ENCODE data around the gene UBR3. TPM values are rescaled to one million over a fixed set of nuclear protein-coding genes. Genes with fewer than 3 reads are reported as not detected.

Gene UBR3, protein sequence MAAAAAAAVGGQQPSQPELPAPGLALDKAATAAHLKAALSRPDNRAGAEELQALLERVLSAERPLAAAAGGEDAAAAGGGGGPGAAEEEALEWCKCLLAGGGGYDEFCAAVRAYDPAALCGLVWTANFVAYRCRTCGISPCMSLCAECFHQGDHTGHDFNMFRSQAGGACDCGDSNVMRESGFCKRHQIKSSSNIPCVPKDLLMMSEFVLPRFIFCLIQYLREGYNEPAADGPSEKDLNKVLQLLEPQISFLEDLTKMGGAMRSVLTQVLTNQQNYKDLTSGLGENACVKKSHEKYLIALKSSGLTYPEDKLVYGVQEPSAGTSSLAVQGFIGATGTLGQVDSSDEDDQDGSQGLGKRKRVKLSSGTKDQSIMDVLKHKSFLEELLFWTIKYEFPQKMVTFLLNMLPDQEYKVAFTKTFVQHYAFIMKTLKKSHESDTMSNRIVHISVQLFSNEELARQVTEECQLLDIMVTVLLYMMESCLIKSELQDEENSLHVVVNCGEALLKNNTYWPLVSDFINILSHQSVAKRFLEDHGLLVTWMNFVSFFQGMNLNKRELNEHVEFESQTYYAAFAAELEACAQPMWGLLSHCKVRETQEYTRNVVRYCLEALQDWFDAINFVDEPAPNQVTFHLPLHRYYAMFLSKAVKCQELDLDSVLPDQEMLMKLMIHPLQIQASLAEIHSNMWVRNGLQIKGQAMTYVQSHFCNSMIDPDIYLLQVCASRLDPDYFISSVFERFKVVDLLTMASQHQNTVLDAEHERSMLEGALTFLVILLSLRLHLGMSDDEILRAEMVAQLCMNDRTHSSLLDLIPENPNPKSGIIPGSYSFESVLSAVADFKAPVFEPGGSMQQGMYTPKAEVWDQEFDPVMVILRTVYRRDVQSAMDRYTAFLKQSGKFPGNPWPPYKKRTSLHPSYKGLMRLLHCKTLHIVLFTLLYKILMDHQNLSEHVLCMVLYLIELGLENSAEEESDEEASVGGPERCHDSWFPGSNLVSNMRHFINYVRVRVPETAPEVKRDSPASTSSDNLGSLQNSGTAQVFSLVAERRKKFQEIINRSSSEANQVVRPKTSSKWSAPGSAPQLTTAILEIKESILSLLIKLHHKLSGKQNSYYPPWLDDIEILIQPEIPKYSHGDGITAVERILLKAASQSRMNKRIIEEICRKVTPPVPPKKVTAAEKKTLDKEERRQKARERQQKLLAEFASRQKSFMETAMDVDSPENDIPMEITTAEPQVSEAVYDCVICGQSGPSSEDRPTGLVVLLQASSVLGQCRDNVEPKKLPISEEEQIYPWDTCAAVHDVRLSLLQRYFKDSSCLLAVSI (N-terminal part only)
- total RNA-seq, result 10 to 100 TPM; 13.6 to 15.3 TPM

DNA sequence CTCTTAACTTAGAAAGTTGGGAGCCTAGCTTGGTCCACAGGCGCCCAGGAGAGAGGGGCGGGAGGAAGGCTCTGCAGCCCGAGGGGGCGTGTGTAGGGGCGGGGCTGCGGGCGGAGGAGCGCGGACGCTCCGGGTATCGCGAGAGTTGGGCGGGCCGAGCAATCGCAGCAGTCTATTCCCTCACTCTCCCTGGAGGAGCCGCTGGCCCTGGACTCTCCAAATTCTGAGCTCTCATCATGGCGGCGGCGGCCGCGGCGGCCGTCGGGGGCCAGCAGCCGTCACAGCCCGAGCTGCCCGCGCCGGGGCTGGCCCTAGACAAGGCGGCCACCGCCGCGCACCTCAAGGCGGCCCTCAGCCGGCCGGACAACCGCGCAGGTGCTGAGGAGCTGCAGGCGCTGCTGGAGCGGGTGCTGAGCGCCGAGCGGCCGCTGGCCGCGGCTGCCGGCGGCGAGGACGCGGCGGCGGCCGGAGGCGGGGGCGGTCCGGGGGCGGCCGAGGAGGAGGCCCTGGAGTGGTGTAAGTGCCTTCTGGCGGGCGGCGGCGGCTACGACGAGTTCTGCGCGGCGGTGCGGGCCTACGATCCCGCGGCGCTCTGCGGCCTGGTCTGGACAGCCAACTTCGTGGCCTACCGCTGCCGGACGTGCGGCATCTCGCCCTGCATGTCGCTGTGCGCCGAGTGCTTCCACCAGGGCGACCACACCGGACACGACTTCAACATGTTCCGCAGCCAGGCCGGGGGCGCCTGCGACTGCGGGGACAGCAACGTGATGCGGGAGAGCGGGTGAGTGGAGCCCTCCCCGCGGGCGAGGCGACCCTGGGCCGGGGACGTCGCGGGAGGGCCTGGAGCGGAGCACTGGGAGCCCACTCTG is at the start of gene UBR3:
Gene UBR3, plus strand, starts transcription at position 183 of the 869 bp plus-strand sequence. Its CDS starts 54 bp downstream, at position 237.
- Mint-ChIP-seq H3K27me3 (ENCODE audit: low read depth) (no peaks in the 10 kb centered on the region), H3K9me3 (no peaks in the 10 kb centered on the region)

DNA sequence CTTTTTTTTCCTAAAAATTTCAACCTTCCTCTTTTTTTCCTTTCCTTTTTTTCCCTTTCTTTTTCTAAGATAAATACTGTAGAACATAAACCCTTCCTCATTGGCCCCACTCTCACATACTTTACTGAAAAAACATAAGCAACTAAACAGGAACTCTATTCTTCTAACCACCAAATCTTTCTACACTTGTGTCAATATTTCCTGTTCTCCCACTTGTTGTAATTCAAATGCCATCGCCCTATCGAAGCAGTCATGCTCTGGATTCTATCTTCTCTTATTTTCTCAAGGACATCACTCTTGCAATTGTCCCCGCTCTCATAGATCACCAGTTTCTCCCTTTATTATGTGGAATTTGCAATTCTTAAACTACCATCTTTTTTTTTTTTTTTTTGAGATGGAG is 48.8 kb upstream of the UBR3 start:
- Mint-ChIP-seq H3K27ac (no peak overlapping the region), H3K27me3 (ENCODE audit: low read depth) (peaks cover 6% of the 10 kb centered on the region), H3K9me3 (no peaks in the 10 kb centered on the region), H3K4me1 (ENCODE audit: low read depth) (no peaks in the 10 kb centered on the region), H3K36me3 (ENCODE audit: low read depth) (no peaks in the 10 kb centered on the region), H3K4me3 (no peak overlapping the region)
- DNase-seq, result no peak
- intact Hi-C loops (cut with micrococcal nuclease), result no loop called here
- CTCF ChIA-PET, result no interaction called here

More for the DNA sequence above, at the start of gene UBR3:
- peak within 1 kb of the TSS; percentile 85 for H3K4me3 Mint-ChIP-seq
- intact Hi-C loops (cut with micrococcal nuclease), result loop anchor here (1.0 to 10.0 kb wide), 7 partner anchors 29 to 1607 kb away; partner anchors contain the start of genes BBS5, DCAF17, ERICH2 and GORASP2
- CTCF ChIA-PET, result interaction anchor here (0.7 to 1.7 kb wide), 7 partner anchors 14 to 132 kb away, joined by 3 to 8 read pairs (median 4); no protein-coding TSS in a partner anchor
- H3K27ac Mint-ChIP-seq, result peak within 1 kb of the TSS; percentile 11
- peak; percentile 91 for DNase-seq
- peaks cover 19% of the 10 kb centered on the region for H3K36me3 Mint-ChIP-seq (ENCODE audit: low read depth)
- peaks cover 53% of the 10 kb centered on the region for H3K4me1 Mint-ChIP-seq (ENCODE audit: low read depth)

DNA sequence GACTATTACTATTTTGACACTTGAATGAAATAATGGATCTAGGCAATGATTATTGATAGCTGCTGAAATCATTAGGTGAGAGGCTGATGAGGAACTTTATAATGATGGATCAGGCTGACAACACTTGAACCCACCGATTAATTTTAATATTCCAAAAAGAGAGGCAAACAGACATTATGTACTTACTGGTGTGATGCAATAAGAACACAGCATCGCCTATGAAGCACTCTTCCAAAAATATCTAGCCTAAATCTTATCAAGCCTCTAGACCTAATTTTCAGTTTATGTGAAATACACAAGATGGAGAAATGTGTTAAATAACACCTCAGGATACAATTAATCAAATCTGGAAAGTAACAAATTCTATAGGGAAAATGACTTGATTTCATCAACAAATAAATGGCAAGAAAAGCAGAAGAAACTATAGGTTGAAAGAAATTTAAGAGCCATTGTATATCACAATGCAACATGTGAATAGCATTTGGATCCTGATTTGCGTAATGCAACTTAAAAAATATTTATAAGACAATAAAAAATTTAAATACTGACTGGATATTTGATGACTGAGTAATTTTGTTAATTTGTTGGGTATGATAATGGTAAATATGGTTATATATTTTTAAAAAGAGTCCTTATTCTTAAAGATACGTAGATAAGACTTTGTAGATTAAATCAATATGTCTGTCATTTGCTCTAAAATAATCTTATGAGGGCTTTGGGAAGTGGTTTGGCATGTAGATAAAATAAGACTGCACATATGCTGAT is 45.8 kb upstream of the UBR3 start:
- intact Hi-C loops (cut with micrococcal nuclease), result no loop called here
- no peak overlapping the region for H3K4me3 Mint-ChIP-seq
- DNase-seq, result no peak
- no peaks in the 10 kb centered on the region for H3K9me3 Mint-ChIP-seq
- no peaks in the 10 kb centered on the region for H3K4me1 Mint-ChIP-seq (ENCODE audit: low read depth)
- no peak overlapping the region for H3K27ac Mint-ChIP-seq
- peaks cover 6% of the 10 kb centered on the region for H3K27me3 Mint-ChIP-seq (ENCODE audit: low read depth)
- CTCF ChIA-PET, result interaction anchor here (0.6 kb wide), 1 partner anchor 42 kb away, joined by 3 read pairs; no protein-coding TSS in a partner anchor
- H3K36me3 Mint-ChIP-seq (ENCODE audit: low read depth), result no peaks in the 10 kb centered on the region

DNA sequence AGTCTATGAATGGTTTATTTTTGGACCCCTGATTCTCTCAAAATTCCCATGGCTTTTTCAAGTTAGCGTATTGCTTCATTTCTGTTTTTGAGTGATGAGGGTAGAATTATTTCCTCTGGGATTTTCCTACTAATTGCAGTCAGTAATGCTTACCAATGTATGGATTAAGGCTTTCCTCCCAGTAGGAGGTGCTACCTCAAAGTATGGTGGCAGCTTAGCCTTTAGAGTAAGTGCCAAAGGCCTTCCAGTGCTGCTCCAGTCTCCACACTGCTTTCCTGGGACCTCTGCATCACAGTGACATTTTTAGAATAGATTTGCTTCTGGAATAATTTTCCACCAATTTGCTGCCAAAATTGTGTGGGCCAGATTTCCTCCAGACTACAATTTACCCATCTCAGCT is 44.7 kb upstream of the UBR3 start:
- Mint-ChIP-seq H3K9me3 (no peaks in the 10 kb centered on the region), H3K4me3 (no peak overlapping the region), H3K27ac (no peak overlapping the region), H3K4me1 (ENCODE audit: low read depth) (no peaks in the 10 kb centered on the region), H3K27me3 (ENCODE audit: low read depth) (peaks cover 6% of the 10 kb centered on the region), H3K36me3 (ENCODE audit: low read depth) (no peaks in the 10 kb centered on the region)
- CTCF ChIA-PET, result no interaction called here
- no peak for DNase-seq
- intact Hi-C loops (cut with micrococcal nuclease), result no loop called here

DNA sequence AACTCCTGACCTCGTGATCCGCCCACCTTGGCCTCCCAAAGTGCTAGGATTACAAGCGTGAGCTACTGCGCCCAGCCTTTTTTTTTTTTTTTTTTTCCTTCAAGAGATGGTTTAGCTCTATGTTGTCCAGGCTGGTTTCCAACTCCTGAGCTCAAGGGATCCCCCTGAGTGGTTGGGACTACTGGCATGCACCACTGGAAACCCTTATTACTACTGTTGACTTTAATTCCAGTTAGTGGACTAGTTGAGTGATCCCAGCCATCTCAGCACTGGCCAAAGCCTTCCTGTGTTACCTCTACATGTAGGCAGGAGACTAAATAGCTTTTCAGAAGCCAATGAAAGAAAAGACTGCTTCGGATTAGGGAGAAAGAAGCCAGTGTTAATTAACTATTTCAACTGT is 36.7 kb upstream of the UBR3 start:
- Mint-ChIP-seq H3K4me1 (ENCODE audit: low read depth) (peaks cover 6% of the 10 kb centered on the region), H3K27me3 (ENCODE audit: low read depth) (peaks cover 22% of the 10 kb centered on the region), H3K36me3 (ENCODE audit: low read depth) (no peaks in the 10 kb centered on the region), H3K9me3 (no peaks in the 10 kb centered on the region), H3K27ac (no peak overlapping the region), H3K4me3 (no peak overlapping the region)
- DNase-seq, result no peak
- CTCF ChIA-PET, result interaction anchor here (0.6 to 0.7 kb wide), 2 partner anchors 32 to 344 kb away, joined by 3 read pairs; no protein-coding TSS in a partner anchor
- intact Hi-C loops (cut with micrococcal nuclease), result loop anchor here (10.0 kb wide), 1 partner anchor 266 kb away; no protein-coding TSS in a partner anchor

DNA sequence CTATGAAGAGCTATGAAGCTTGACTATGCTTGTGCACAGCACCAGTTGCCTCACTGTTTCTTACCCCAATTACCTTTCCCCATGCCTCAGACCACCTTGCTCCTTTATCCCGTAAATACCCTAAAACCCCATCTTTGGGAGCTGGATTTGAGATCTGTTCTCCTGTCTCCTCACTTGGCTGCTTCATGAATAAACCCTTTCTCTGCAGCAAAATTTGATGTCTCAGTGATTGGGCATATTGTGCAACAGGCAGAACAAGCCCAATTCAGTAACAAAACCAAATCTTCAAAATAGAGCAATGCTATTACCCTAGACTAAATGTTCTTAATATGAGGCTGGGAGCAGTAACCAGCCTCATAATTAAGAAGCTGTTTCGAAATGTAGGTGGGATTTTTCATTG is 32.1 kb upstream of the UBR3 start:
- no peaks in the 10 kb centered on the region for H3K36me3 Mint-ChIP-seq (ENCODE audit: low read depth)
- intact Hi-C loops (cut with micrococcal nuclease), result loop anchor here (10.0 kb wide), 1 partner anchor 270 kb away; no protein-coding TSS in a partner anchor
- no peak overlapping the region for H3K27ac Mint-ChIP-seq
- CTCF ChIA-PET, result interaction anchor here (0.6 to 1.4 kb wide), 3 partner anchors 25 to 33 kb away, joined by 3 to 4 read pairs (median 3); no protein-coding TSS in a partner anchor
- H3K4me3 Mint-ChIP-seq, result no peak overlapping the region
- peaks cover 4% of the 10 kb centered on the region for H3K27me3 Mint-ChIP-seq (ENCODE audit: low read depth)
- peaks cover 8% of the 10 kb centered on the region for H3K4me1 Mint-ChIP-seq (ENCODE audit: low read depth)
- DNase-seq, result no peak
- no peaks in the 10 kb centered on the region for H3K9me3 Mint-ChIP-seq

DNA sequence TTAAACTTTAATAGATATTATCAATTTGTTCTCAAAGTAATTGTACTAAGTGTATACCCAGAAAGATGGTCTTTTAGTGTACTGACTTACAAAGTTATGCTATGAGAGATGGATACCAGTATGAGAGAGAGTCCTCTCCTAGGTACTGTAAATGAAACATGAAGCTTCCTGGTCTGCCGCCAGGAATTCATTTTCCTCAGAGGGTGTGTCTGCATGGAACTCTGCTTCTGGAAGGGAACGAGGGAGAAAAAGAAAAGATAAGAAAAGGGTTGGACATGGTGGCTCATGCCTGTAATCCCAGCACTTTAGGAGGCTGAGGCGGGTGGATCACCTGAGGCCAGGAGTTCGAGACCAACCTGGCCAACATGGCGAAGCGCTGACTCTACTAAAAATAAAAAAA is 30.8 kb upstream of the UBR3 start:
- Mint-ChIP-seq H3K27ac (no peak overlapping the region), H3K4me1 (ENCODE audit: low read depth) (peaks cover 13% of the 10 kb centered on the region), H3K36me3 (ENCODE audit: low read depth) (peaks cover 3% of the 10 kb centered on the region), H3K27me3 (ENCODE audit: low read depth) (peaks cover 2% of the 10 kb centered on the region), H3K4me3 (no peak overlapping the region), H3K9me3 (no peaks in the 10 kb centered on the region)
- intact Hi-C loops (cut with micrococcal nuclease), result loop anchor here (10.0 kb wide), 1 partner anchor 272 kb away; no protein-coding TSS in a partner anchor
- CTCF ChIA-PET, result no interaction called here
- DNase-seq, result no peak

DNA sequence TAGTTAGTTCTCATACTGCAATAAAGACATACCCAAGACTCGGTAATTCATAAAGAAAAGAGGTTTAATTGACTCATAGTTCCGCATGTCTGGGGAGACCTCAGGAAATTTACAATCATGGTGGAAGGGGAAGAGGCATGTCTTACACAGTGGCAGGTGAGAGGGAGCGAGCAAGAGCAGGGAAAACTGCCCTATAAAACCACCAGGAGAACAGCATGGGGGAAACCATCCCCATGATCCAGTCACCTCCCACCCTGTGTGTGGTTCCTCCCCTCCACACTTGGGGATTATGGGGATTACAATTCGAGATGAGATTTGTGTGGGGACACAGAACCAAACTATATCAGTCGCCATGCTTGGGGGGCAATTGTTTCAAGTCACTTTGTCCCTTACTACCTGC is 29.7 kb upstream of the UBR3 start:
- intact Hi-C loops (cut with micrococcal nuclease), result loop anchor here (10.0 kb wide), 1 partner anchor 273 kb away; no protein-coding TSS in a partner anchor
- CTCF ChIA-PET, result interaction anchor here (0.7 kb wide), 1 partner anchor 209 kb away, joined by 3 read pairs; no protein-coding TSS in a partner anchor
- H3K9me3 Mint-ChIP-seq, result no peaks in the 10 kb centered on the region
- H3K27ac Mint-ChIP-seq, result no peak overlapping the region
- peaks cover 9% of the 10 kb centered on the region for H3K36me3 Mint-ChIP-seq (ENCODE audit: low read depth)
- H3K4me1 Mint-ChIP-seq (ENCODE audit: low read depth), result peaks cover 25% of the 10 kb centered on the region
- H3K4me3 Mint-ChIP-seq, result peak overlapping the region; percentile 20
- H3K27me3 Mint-ChIP-seq (ENCODE audit: low read depth), result peaks cover 2% of the 10 kb centered on the region
- DNase-seq, result no peak

DNA sequence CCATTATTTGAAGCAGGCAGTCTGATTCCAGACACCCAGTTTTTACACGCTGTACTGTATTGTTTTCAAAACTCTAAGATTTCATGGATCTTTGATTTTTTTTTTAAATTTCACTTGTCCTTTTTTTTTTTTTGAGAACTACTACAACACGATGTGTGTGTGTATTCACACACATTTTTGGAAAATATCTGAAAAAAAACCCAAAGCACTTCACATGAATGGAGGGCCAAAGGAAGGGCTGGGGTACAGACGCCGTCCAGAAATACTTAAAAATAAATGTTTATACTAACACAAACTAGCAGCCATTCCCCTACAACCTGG is 28.9 kb upstream of the UBR3 start:
- H3K9me3 Mint-ChIP-seq, result no peaks in the 10 kb centered on the region
- H3K36me3 Mint-ChIP-seq (ENCODE audit: low read depth), result peaks cover 10% of the 10 kb centered on the region
- peaks cover 26% of the 10 kb centered on the region for H3K4me1 Mint-ChIP-seq (ENCODE audit: low read depth)
- peak overlapping the region; percentile 95 for H3K27ac Mint-ChIP-seq
- intact Hi-C loops (cut with micrococcal nuclease), result loop anchor here (1.0 to 10.0 kb wide), 7 partner anchors 26 to 320 kb away; partner anchors contain the start of genes BBS5, CFAP210, FASTKD1 and METTL5
- peak overlapping the region; percentile 88 for H3K4me3 Mint-ChIP-seq
- CTCF ChIA-PET, result no interaction called here
- no peak for DNase-seq
- peaks cover 2% of the 10 kb centered on the region for H3K27me3 Mint-ChIP-seq (ENCODE audit: low read depth)
